ENCODE results near the gene EEIG1. TPM values are rescaled to one million over a fixed set of nuclear protein-coding genes. Genes with fewer than 3 reads are reported as not detected.

EEIG1 gene
- total RNA-seq, 1 donor from 2014 or later, result 36.0 TPM

- Histone ChIP-seq H3K9me3 (no peaks in the 10 kb centered on the region), H3K36me3 (peaks cover 4% of the 10 kb centered on the region), H3K27me3 (ENCODE audit: low read depth) (no peaks in the 10 kb centered on the region), H3K4me1 (peaks cover 32% of the 10 kb centered on the region), H3K27ac (peak overlapping the region; percentile 6), H3K4me3 (no peak overlapping the region)
- no peak for DNase-seq
- intact Hi-C loops (cut with DNase I), result no loop called here
- TF ChIP-seq, protein P1, sequence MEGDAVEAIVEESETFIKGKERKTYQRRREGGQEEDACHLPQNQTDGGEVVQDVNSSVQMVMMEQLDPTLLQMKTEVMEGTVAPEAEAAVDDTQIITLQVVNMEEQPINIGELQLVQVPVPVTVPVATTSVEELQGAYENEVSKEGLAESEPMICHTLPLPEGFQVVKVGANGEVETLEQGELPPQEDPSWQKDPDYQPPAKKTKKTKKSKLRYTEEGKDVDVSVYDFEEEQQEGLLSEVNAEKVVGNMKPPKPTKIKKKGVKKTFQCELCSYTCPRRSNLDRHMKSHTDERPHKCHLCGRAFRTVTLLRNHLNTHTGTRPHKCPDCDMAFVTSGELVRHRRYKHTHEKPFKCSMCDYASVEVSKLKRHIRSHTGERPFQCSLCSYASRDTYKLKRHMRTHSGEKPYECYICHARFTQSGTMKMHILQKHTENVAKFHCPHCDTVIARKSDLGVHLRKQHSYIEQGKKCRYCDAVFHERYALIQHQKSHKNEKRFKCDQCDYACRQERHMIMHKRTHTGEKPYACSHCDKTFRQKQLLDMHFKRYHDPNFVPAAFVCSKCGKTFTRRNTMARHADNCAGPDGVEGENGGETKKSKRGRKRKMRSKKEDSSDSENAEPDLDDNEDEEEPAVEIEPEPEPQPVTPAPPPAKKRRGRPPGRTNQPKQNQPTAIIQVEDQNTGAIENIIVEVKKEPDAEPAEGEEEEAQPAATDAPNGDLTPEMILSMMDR (IDR thresholded peaks at IDR 0.05), result no peak
- no peak for ATAC-seq
Measured at GRCh38 chr9:127954831-127955293, 25.9 kb downstream of the EEIG1 start.

DNA sequence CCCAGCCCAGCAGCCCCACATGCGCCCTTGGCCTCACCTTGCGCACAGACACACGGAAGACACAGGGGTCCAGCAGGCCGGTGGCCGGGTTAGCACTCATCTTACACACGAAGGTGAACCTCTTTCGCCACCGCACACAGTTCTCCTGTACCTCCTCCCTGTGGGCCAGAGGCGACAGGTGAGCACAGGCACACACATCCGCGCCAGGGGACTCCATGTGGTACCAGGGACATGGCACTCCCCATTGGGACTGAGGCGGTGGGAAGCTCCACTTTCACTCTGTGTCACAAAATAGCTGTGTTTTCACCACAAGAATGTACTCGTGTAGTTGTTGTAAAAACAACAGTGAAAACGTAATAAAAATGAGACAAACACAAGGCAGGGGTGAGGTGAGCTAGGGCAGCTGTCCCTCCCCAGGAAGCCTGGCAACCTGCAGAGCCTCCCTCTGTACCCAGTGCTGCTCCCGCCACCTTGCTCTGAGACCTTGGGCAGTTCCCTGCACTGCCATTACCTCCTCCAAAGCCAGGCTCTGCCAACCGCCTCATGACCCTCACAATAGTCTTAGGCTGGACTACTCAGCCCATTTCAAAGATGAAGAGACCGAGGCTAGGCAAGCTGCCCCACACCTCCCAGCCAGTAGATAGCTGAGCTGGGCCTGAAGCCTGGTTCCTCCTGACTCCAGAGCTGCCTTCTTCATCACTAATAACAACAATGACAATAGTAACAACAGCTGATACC lies 26.9 kb downstream of the EEIG1 start:
- Histone ChIP-seq H3K4me1 (peaks cover 32% of the 10 kb centered on the region), H3K27ac (peak overlapping the region; percentile 6), H3K9me3 (no peaks in the 10 kb centered on the region), H3K36me3 (peaks cover 4% of the 10 kb centered on the region), H3K4me3 (no peak overlapping the region), H3K27me3 (ENCODE audit: low read depth) (no peaks in the 10 kb centered on the region)
- no peak for ATAC-seq
- intact Hi-C loops (cut with DNase I), result no loop called here
- DNase-seq, result no peak
- TF ChIP-seq, protein P1 (IDR thresholded peaks at IDR 0.05), result no peak

DNA sequence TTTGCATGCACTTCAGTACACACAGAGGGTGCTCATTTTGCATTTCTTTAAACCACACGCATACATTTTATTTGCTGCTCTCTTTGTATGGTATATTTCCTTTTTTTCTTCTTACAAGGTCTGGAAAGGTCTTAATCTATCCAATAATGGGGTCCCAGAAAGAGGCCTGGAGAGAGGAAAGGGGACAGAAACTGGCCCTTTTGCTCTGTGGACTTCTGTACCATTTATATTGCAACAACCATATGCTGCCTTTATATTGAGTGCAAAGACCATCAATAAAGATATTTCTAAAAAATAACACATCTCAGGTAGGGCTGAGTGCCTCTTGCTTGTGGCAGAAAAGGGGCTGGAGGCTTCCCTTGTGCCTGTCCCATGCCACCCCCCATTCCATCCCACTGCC lies 27.6 kb downstream of the EEIG1 start:
- Histone ChIP-seq H3K4me1 (peaks cover 32% of the 10 kb centered on the region), H3K27me3 (ENCODE audit: low read depth) (no peaks in the 10 kb centered on the region), H3K36me3 (peaks cover 4% of the 10 kb centered on the region), H3K4me3 (no peak overlapping the region), H3K9me3 (no peaks in the 10 kb centered on the region), H3K27ac (no peak overlapping the region)
- ATAC-seq (no peak), DNase-seq (no peak)
- intact Hi-C loops (cut with DNase I), result no loop called here
- TF ChIP-seq, protein P1 (IDR thresholded peaks at IDR 0.05), result no peak

DNA sequence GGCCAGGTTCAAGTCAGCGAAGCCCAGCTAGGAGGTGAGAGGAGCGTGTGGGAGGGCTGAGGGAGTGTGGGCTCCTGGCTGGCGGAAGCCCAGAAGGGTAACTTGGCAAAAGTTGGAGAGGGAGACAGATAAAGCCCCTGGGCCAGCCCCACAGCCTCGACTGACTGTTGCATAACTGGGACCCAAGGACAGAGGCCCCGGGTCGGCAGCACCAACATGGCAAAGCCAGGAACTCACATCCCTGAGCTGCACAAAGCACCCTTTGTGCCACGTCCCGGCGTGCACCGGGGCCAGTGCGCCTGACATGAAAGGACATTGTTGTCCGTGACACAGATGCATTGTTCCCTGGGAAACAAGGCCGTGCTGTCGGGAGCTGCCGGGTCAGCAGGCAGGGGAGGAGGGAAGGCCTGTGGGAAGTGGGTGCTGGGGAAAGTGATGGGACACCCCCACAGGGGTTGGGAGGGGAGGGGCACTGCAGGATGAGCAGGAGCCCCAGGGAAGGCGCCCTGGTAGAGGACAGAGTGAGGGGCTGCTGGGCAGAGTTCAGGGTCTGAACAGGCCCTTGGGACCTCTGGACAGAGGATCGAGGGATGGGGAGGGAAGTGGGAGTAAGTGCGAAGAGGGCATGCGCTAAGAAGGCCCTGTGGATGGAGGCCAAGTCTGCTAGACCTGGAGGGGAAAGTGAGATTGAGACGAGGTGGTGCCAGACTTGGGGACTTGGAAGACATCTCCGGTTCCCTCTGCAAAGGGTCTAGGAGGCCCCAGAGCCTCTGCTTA lies 30.1 kb downstream of the EEIG1 start:
- TF ChIP-seq, protein P1 (IDR thresholded peaks at IDR 0.05), result no peak
- intact Hi-C loops (cut with DNase I), result no loop called here
- Histone ChIP-seq H3K27me3 (ENCODE audit: low read depth) (no peaks in the 10 kb centered on the region), H3K4me1 (peaks cover 26% of the 10 kb centered on the region), H3K9me3 (no peaks in the 10 kb centered on the region), H3K27ac (peak overlapping the region; percentile 6), H3K36me3 (peaks cover 7% of the 10 kb centered on the region), H3K4me3 (no peak overlapping the region)
- ATAC-seq, result no peak
- no peak for DNase-seq

GRCh38 chr9:127949827-127950512 lies 30.8 kb downstream of the EEIG1 start:
- Histone ChIP-seq H3K4me1 (peaks cover 19% of the 10 kb centered on the region), H3K4me3 (no peak overlapping the region), H3K9me3 (no peaks in the 10 kb centered on the region), H3K36me3 (peaks cover 15% of the 10 kb centered on the region), H3K27ac (no peak overlapping the region), H3K27me3 (ENCODE audit: low read depth) (no peaks in the 10 kb centered on the region)
- intact Hi-C loops (cut with DNase I), result loop anchor here (10.0 kb wide), 1 partner anchor 95 kb away; no protein-coding TSS in a partner anchor
- ATAC-seq (no peak), DNase-seq (no peak)
- TF ChIP-seq, protein P1 (IDR thresholded peaks at IDR 0.05), result no peak

All from lower lobe of right lung (tissue), 2 donors.